IMR-90 (cell line): Measurements from ENCODE around the gene MED4. TPM values are rescaled to one million over a fixed set of nuclear protein-coding genes. Genes with fewer than 3 reads are reported as not detected.

Experiments used
- ATAC-seq: fragments of 200-7000 bp; cut with Tn5 transposase; 2 replicates; pipeline ENCODE4 v1.9.1; 2020; ENCODE audit warnings: low read depth, mild to moderate bottlenecking, moderate library complexity
- BruUV-seq: library from RNA; stranded (reverse); fragments of 400-500 nt; replicated peaks from 2 replicates; lab custom pipeline; 2021; lab: Mats Ljungman, UMichigan
- CTCF ChIA-PET: fragments of 300-600 bp; formaldehyde crosslinking; extraction: SDS; loops from one replicate; lab custom pipeline; 2021; ENCODE audit warnings: antibody characterized with exemption; lab: Yijun Ruan, JAX
- POLR2A ChIA-PET: fragments of 300-600 bp; sonication (Branson Sonifier 250); formaldehyde crosslinking; loops from one replicate; lab custom pipeline; 2022; ENCODE audit warnings: antibody characterized with exemption; ENCODE audit not compliant: unreplicated experiment; lab: Charles Lee
- DNase-seq: peaks from one replicate; pipeline ENCODE4 v3.0.0; 2013
- H2AFZ ChIP-seq: replicated peaks from 2 replicates; pipeline ENCODE3; 2013; ENCODE audit warnings: low read length, mild to moderate bottlenecking; ENCODE audit not compliant: poor library complexity
- H2AK5ac ChIP-seq: 2 replicates; pipeline ENCODE4 v1.6.1; 2013; ENCODE audit warnings: low read depth, low read length, inconsistent platforms
- H2AK9ac ChIP-seq: replicated peaks from 2 replicates; pipeline ENCODE3; 2013; ENCODE audit warnings: mild to moderate bottlenecking, low read depth, low read length, moderate library complexity; ENCODE audit not compliant: poor library complexity
- H2BK120ac ChIP-seq: 2 replicates; pipeline ENCODE4 v1.6.1; 2013; ENCODE audit warnings: low read depth, low read length, inconsistent platforms
- H2BK15ac ChIP-seq: 3 replicates; pipeline ENCODE4 v1.6.1; 2013; ENCODE audit warnings: low read depth, low read length, inconsistent platforms
- H2BK20ac ChIP-seq: 2 replicates; pipeline ENCODE4 v1.6.1; 2013; ENCODE audit warnings: low read depth, mild to moderate bottlenecking, inconsistent platforms, low read length, moderate library complexity
- H2BK5ac ChIP-seq: 2 replicates; pipeline ENCODE4 v1.6.1; 2013; ENCODE audit warnings: mild to moderate bottlenecking, low read depth, low read length, inconsistent platforms; ENCODE audit not compliant: poor library complexity, severe bottlenecking
- H3K14ac ChIP-seq: replicated peaks from 2 replicates; pipeline ENCODE4 v1.6.1; 2013; ENCODE audit warnings: low read depth, low read length, inconsistent platforms
- H3K18ac ChIP-seq: 2 replicates; pipeline ENCODE4 v1.6.1; 2013; ENCODE audit warnings: low read depth, low read length, control low read depth
- H3K23ac ChIP-seq: 2 replicates; pipeline ENCODE4 v1.6.1; 2013; ENCODE audit warnings: low read depth, low read length, inconsistent platforms
- H3K27ac ChIP-seq: 2 replicates; pipeline ENCODE4 v1.5.1; 2013; ENCODE audit warnings: mild to moderate bottlenecking, control low read depth, low read length; ENCODE audit not compliant: insufficient read depth
- H3K27me3 ChIP-seq: 2 replicates; pipeline ENCODE4 v1.6.1; 2013; ENCODE audit warnings: low read length; ENCODE audit not compliant: control insufficient read depth, insufficient read depth
- H3K36me3 ChIP-seq: 2 replicates; pipeline ENCODE4 v1.6.1; 2013; ENCODE audit warnings: low read length, mixed read lengths; ENCODE audit not compliant: control insufficient read depth, insufficient read depth
- H3K4ac ChIP-seq: 2 replicates; pipeline ENCODE4 v1.6.1; 2013; ENCODE audit warnings: low read depth, low read length, inconsistent platforms
- H3K4me1 ChIP-seq: 2 replicates; pipeline ENCODE4 v1.6.1; 2013; ENCODE audit warnings: low read length, mixed read lengths; ENCODE audit not compliant: control insufficient read depth, insufficient read depth
- H3K4me2 ChIP-seq: 2 replicates; pipeline ENCODE4 v1.6.1; 2013; ENCODE audit warnings: low read depth, mild to moderate bottlenecking, control low read depth, low read length, moderate library complexity
- H3K4me3 ChIP-seq: 2 replicates; pipeline ENCODE4 v1.5.1; 2013; ENCODE audit warnings: low read depth, mild to moderate bottlenecking, control low read depth, low read length, moderate library complexity; ENCODE audit not compliant: insufficient read depth
- H3K56ac ChIP-seq: 2 replicates; pipeline ENCODE4 v1.6.1; 2013; ENCODE audit warnings: low read length, inconsistent platforms; ENCODE audit not compliant: insufficient read depth; ENCODE audit errors: extremely low read depth
- H3K79me1 ChIP-seq, 2 experiments: 2 replicates each; pipeline ENCODE4 v1.6.1; 2013; ENCODE audit warnings: low read length in 2 of 2, inconsistent platforms in 1 of 2, low read depth in 1 of 2
- H3K9ac ChIP-seq: 2 replicates; pipeline ENCODE4 v1.6.1; 2013; ENCODE audit warnings: low read depth, low read length, control low read depth
- H3K9me1 ChIP-seq: 2 replicates; pipeline ENCODE4 v1.6.1; 2013; ENCODE audit warnings: low read length, inconsistent platforms; ENCODE audit not compliant: insufficient read depth
- H3K9me3 ChIP-seq: 2 replicates; pipeline ENCODE4 v1.6.1; 2013; ENCODE audit warnings: low read length; ENCODE audit not compliant: control insufficient read depth, insufficient read depth
- H4K20me1 ChIP-seq: 2 replicates; pipeline ENCODE4 v1.6.1; 2013; ENCODE audit warnings: low read length, inconsistent platforms; ENCODE audit not compliant: insufficient read depth
- H4K5ac ChIP-seq: 2 replicates; pipeline ENCODE4 v1.6.1; 2013; ENCODE audit warnings: mild to moderate bottlenecking, low read depth, low read length, control low read depth
- H4K8ac ChIP-seq, 2 experiments: 2 replicates each; pipeline ENCODE4 v1.6.1; 2013; ENCODE audit warnings: low read depth in 2 of 2, low read length in 2 of 2, control low read depth in 1 of 2, inconsistent platforms in 1 of 2
- H4K91ac ChIP-seq: 2 replicates; pipeline ENCODE4 v1.6.1; 2013; ENCODE audit warnings: low read depth, low read length, inconsistent platforms; ENCODE audit not compliant: insufficient read depth
- BHLHE40 ChIP-seq: fragments of 150-350 bp; IDR thresholded peaks from 2 replicates; pipeline ENCODE4 v1.6.1; 2016; ENCODE audit warnings: mild to moderate bottlenecking, low read depth, low read length
- CEBPB ChIP-seq: IDR thresholded peaks from 2 replicates; pipeline ENCODE4 v1.6.1; 2012; ENCODE audit warnings: low read depth, low read length, improper control_type of control experiment
- CTCF ChIP-seq: conservative IDR thresholded peaks from 2 replicates; pipeline ENCODE4 v1.5.1; 2012; ENCODE audit warnings: mild to moderate bottlenecking, low read depth, low read length, improper control_type of control experiment
- FOS ChIP-seq: fragments of 150-350 bp; IDR thresholded peaks from 2 replicates; pipeline ENCODE4 v1.6.1; 2016; ENCODE audit warnings: low read depth, low read length
- MAFK ChIP-seq: IDR thresholded peaks from 2 replicates; pipeline ENCODE4 v1.6.1; 2012; ENCODE audit warnings: low read depth, low read length, improper control_type of control experiment
- NFE2L2 ChIP-seq: fragments of 150-350 bp; IDR thresholded peaks from 2 replicates; pipeline ENCODE4 v1.6.1; 2016; ENCODE audit warnings: low read depth, mild to moderate bottlenecking, low read length
- RAD21 ChIP-seq: IDR thresholded peaks from 2 replicates; pipeline ENCODE4 v1.6.1; 2012; ENCODE audit warnings: low read length, improper control_type of control experiment
- RCOR1 ChIP-seq: IDR thresholded peaks from 2 replicates; pipeline ENCODE4 v1.6.1; 2012; ENCODE audit warnings: mild to moderate bottlenecking, low read length, improper control_type of control experiment; ENCODE audit not compliant: insufficient replicate concordance
- RFX5 ChIP-seq: IDR thresholded peaks from 2 replicates; pipeline ENCODE4 v1.8.0; 2012; ENCODE audit warnings: low read depth, mild to moderate bottlenecking, low read length, moderate library complexity
- WGBS, 2 experiments: methylation state at CpG; one replicate each; pipeline versions ENCODE4 v1.1.5 to v1.1.7; 2013; ENCODE audit warnings: missing lambda C conversion rate in 2 of 2; ENCODE audit not compliant: insufficient read length in 1 of 2; ENCODE audit errors: extremely low coverage in 2 of 2; 5-methylcytosine and 5-hydroxymethylcytosine counted together
- dilution Hi-C: fragments of 300-500 bp; cut with HindIII; formaldehyde crosslinking; loops from one replicate; pipeline ENCODE4 v1.14.3; 2018; ENCODE audit warnings: low sequenced_read_pairs; ENCODE audit not compliant: unreplicated experiment
- in situ Hi-C: fragments of 300-500 bp; cut with MboI; formaldehyde crosslinking; loops from 3 replicates; pipeline ENCODE4 v1.14.3; 2019; ENCODE audit warnings: low sequenced_read_pairs, inconsistent platforms, mixed read lengths
- intact Hi-C: fragments of 100-400 bp; cut with micrococcal nuclease; formaldehyde crosslinking; loops from 2 replicates; pipeline ENCODE4 v1.10.0; 2022
- polyA plus RNA-seq, 3 experiments: library from polyadenylated mRNA; depleted of rRNA; stranded (reverse); fragments of >200 nt; gene quantifications; 2 replicates each; pipeline ENCODE4 v1.2.3, GENCODE V29; 2012; ENCODE audit warnings: low replicate concordance in 1 of 3
- total RNA-seq: library from RNA; depleted of rRNA; stranded (reverse); fragments of >200 nt; gene quantifications from 2 replicates; pipeline ENCODE4 v1.2.3, GENCODE V29; 2012

MED4 gene
- total and polyA plus RNA-seq, 2 of the 4 experiments (the other 2 are of a cell fraction) = 25.3 to 40.5 TPM

GRCh38 chr13:48040896-48041295, 54.0 kb downstream of the MED4 start:
- Histone ChIP-seq H3K9me1 (peaks cover 7% of the 10 kb centered on the region), H2BK20ac (no peak overlapping the region), H3K36me3 (peaks cover 1% of the 10 kb centered on the region; the same call in 1 of the 2 replicates), H4K20me1 (peaks cover 3% of the 10 kb centered on the region; the same call in 1 of the 2 replicates), H4K5ac (no peak overlapping the region), H3K9ac (no peak overlapping the region), H3K4me1 (peaks cover 8% of the 10 kb centered on the region), H2AK9ac (no peak overlapping the region), H3K4me3 (no peak overlapping the region), H4K8ac (no peak overlapping the region; a peak in 1 of 4 replicates), H3K27ac (no peak overlapping the region), H3K18ac (no peak overlapping the region), H3K4ac (no peak overlapping the region), H3K9me3 (no peaks in the 10 kb centered on the region), H3K4me2 (no peak overlapping the region), H4K91ac (no peak overlapping the region), H3K23ac (no peak overlapping the region), H2BK15ac (no peak overlapping the region), H2AFZ (no peak overlapping the region), H2AK5ac (no peak overlapping the region), H3K14ac (no peak overlapping the region), H3K79me1 (peaks cover 10 to 33% of the 10 kb centered on the region in 2 experiments), H3K56ac (no peak overlapping the region), H2BK5ac (peak overlapping the region; percentile 39), H3K27me3 (no peaks in the 10 kb centered on the region), H2BK120ac (no peak overlapping the region)
- TF ChIP-seq FOS = no peak
- no peak for TF ChIP-seq RFX5
- no peak for TF ChIP-seq CTCF
- no peak for TF ChIP-seq BHLHE40
- TF ChIP-seq RAD21 = no peak
- no peak for TF ChIP-seq NFE2L2
- TF ChIP-seq MAFK = no peak
- TF ChIP-seq RCOR1 = no peak
- TF ChIP-seq CEBPB = no peak
- ChIA-PET POLR2A (no interaction called here), CTCF (interaction anchor here (0.6 kb wide), 1 partner anchor 230 kb away, joined by 4 read pairs; no protein-coding TSS in a partner anchor)
- intact Hi-C loops (no loop called here), dilution Hi-C loops (no loop called here), in situ Hi-C loops (no loop called here)
- ATAC-seq (no peak), DNase-seq (peak; percentile 40)
- BruUV-seq = no TSS peak
- WGBS, 2 experiments = no CpG with 5 or more reads among the region's 1 CpG
